Body of pancreas (tissue), 4 donors: ENCODE results near the gene CPA2. TPM values are rescaled to one million over a fixed set of nuclear protein-coding genes. Genes with fewer than 3 reads are reported as not detected.

Source experiments
- ATAC-seq: fragments of 150-250 bp; one replicate; pipeline ENCODE4 v1.9.1; 2016
- DNase-seq, 4 donors: peaks; one replicate each; pipeline ENCODE4 v3.0.0-alpha.2; 2019
- H3K27ac ChIP-seq, 4 donors: fragments of 200-600 bp; sonication (generic); 1 replicate in 3 of 4; 2 replicates in 1 of 4; pipeline versions ENCODE4 v1.5.1 to v1.6.1; 2016 to 2019; ENCODE audit warnings: mild to moderate bottlenecking in 1 of 4, mixed read lengths in 1 of 4, moderate library complexity in 1 of 4
- H3K27me3 ChIP-seq, 2 donors: fragments of 200-600 bp; sonication (generic); one replicate each; pipeline ENCODE4 v1.6.0; 2016; ENCODE audit warnings: mild to moderate bottlenecking in 1 of 2
- H3K36me3 ChIP-seq, 2 donors: fragments of 200-600 bp; sonication (generic); replicated peaks in 1 of 2; 2 replicates each; pipeline ENCODE4 v1.5.1; 2016; ENCODE audit warnings: low read depth in 2 of 2; ENCODE audit not compliant: insufficient read depth in 1 of 2
- H3K4me1 ChIP-seq: fragments of 200-600 bp; sonication (generic); one replicate; pipeline ENCODE4 v1.6.0; 2016
- H3K4me3 ChIP-seq, 2 donors: fragments of 200-600 bp; sonication (generic); 1 replicate in 1 of 2; 2 replicates in 1 of 2; pipeline ENCODE4 v1.5.1; 2016 to 2019
- H3K9me3 ChIP-seq, 3 donors: fragments of 200-600 bp; sonication (generic); 1 replicate in 2 of 3; 2 replicates in 1 of 3; pipeline ENCODE4 v1.5.1; 2016
- CTCF ChIP-seq, 7 experiments: fragments of 450-650 bp in 4 of 7; fragments of 200-600 bp in 3 of 7; sonication (generic) in 3 of 7; IDR thresholded peaks; one replicate each; pipeline ENCODE4 v1.5.1; 2016 to 2019; ENCODE audit warnings: antibody characterized with exemption in 7 of 7
- POLR2A ChIP-seq, 3 donors: fragments of 450-650 bp; IDR thresholded peaks; one replicate each; pipeline ENCODE4 v1.6.1; 2016; ENCODE audit warnings: antibody characterized with exemption in 3 of 3, mild to moderate bottlenecking in 2 of 3
- WGBS, 2 donors: methylation state at CpG; one replicate each; pipeline ENCODE4 v1.1.5; 2017; 5-methylcytosine and 5-hydroxymethylcytosine counted together
- intact Hi-C: fragments of 100-400 bp; cut with DNase I; formaldehyde crosslinking; loops from one replicate; pipeline ENCODE4 v1.15.1; 2023
- total RNA-seq, 2 donors: library from RNA; depleted of rRNA; stranded (reverse); fragments of >200 nt; gene quantifications; one replicate each; pipeline ENCODE4 v1.1.0, GENCODE V29; 2016

CPA2 gene
- 1,000 to 10,000 TPM; 4,161 to 4,381 TPM for total RNA-seq

GRCh38 chr7:130266258-130266960 lies at the start of gene CPA2:
CPA2 (plus strand) TSS chr7:130266863; CDS start chr7:130266882, 19 bp downstream.
- Histone ChIP-seq H3K4me1 (peaks cover 53% of the 10 kb centered on the region), H3K27ac (peak within 1 kb of the TSS; percentile 92 to 96 (median 94)), H3K4me3 (peak within 1 kb of the TSS; percentile 19 to 30), H3K27me3 (no peaks in the 10 kb centered on the region), H3K36me3 (peaks cover 0 to 2% of the 10 kb centered on the region in 2 donors), H3K9me3 (no peaks in the 10 kb centered on the region)
- TF ChIP-seq CTCF (IDR thresholded peaks at IDR 0.05) (no peak), POLR2A (IDR thresholded peaks at IDR 0.05) (peak; percentile 62 to 98 (median 96))
- DNase-seq (peak; percentile 88 to 95 (median 89)), ATAC-seq (peak; percentile 73)
- intact Hi-C loops: no loop called here
- 36 to 50% methylated on average over 3 of the region's 3 CpGs for WGBS, 2 donors

GRCh38 chr7:130218806-130219620 lies 47.6 kb upstream of the CPA2 start:
- WGBS, 2 donors: 72 to 74% methylated on average over 5 of the region's 5 CpGs
- ATAC-seq (no peak), DNase-seq (no peak)
- H3K4me1 ChIP-seq: no peaks in the 10 kb centered on the region
- no peaks in the 10 kb centered on the region for H3K36me3 ChIP-seq
- H3K9me3 ChIP-seq: no peaks in the 10 kb centered on the region
- no peaks in the 10 kb centered on the region for H3K27me3 ChIP-seq
- H3K4me3 ChIP-seq: no peak overlapping the region
- intact Hi-C loops: no loop called here
- TF ChIP-seq POLR2A (IDR thresholded peaks at IDR 0.05) (no peak), CTCF (IDR thresholded peaks at IDR 0.05) (no peak)
- H3K27ac ChIP-seq: no peak overlapping the region

- ATAC-seq (no peak), DNase-seq (peak in 1 of 4 donors; percentile 13)
- no peak overlapping the region for H3K27ac ChIP-seq
- no peak overlapping the region for H3K4me3 ChIP-seq
- no peaks in the 10 kb centered on the region for H3K36me3 ChIP-seq
- WGBS, 2 donors: 36 to 44% methylated on average over 9 of the region's 9 CpGs
- intact Hi-C loops: no loop called here
- no peaks in the 10 kb centered on the region for H3K4me1 ChIP-seq
- no peaks in the 10 kb centered on the region for H3K27me3 ChIP-seq
- no peaks in the 10 kb centered on the region for H3K9me3 ChIP-seq
- TF ChIP-seq CTCF (IDR thresholded peaks at IDR 0.05) (no peak), POLR2A (IDR thresholded peaks at IDR 0.05) (no peak)
These were observed 46.8 kb upstream of the CPA2 start for GRCh38 chr7:130219871-130220270.

GRCh38 chr7:130221746-130222145 lies 44.9 kb upstream of the CPA2 start:
- Histone ChIP-seq H3K27me3 (no peaks in the 10 kb centered on the region), H3K27ac (no peak overlapping the region), H3K9me3 (no peaks in the 10 kb centered on the region), H3K4me3 (no peak overlapping the region), H3K4me1 (no peaks in the 10 kb centered on the region), H3K36me3 (no peaks in the 10 kb centered on the region)
- TF ChIP-seq POLR2A (IDR thresholded peaks at IDR 0.05) (no peak), CTCF (IDR thresholded peaks at IDR 0.05) (no peak)
- intact Hi-C loops: no loop called here
- WGBS, 2 donors: 94 to 98% methylated on average over 4 of the region's 4 CpGs
- no peak for ATAC-seq
- no peak for DNase-seq
